NCI-H82 (cell line): Measurements from ENCODE around the gene TMED9.
"Not testable (repeated sequence)": the region's sequence is repeated elsewhere in the genome, so short reads cannot be mapped to it uniquely, and the experiment has no call there.

Source experiments
- DNase-seq: peaks from one replicate; lab custom pipeline; 2025; lab: John Stamatoyannopoulos, UW

Gene TMED9

GRCh38 chr5:177592010-177592834 lies at the start of gene TMED9:
Gene TMED9, plus strand, starts transcription at chr5:177592203. Its CDS starts 12 bp downstream, at chr5:177592215.
- DNase-seq, result peak; percentile 80

GRCh38 chr5:177542816-177543465 lies 49.1 kb upstream of the TMED9 start:
- DNase-seq, result peak; percentile 98

GRCh38 chr5:177545487-177546257 lies 46.3 kb upstream of the TMED9 start:
- no peak for DNase-seq

GRCh38 chr5:177546258-177546741 lies 45.7 kb upstream of the TMED9 start:
- peak; percentile 46 for DNase-seq

GRCh38 chr5:177547736-177548135 lies 44.3 kb upstream of the TMED9 start:
- DNase-seq, result no peak

- no peak for DNase-seq
Measured at GRCh38 chr5:177548495-177548894, 43.5 kb upstream of the TMED9 start.

GRCh38 chr5:177550122-177550521 lies 41.9 kb upstream of the TMED9 start:
- no peak for DNase-seq

- peak; percentile 25 for DNase-seq
Measured at GRCh38 chr5:177552839-177553455, 39.1 kb upstream of the TMED9 start.

GRCh38 chr5:177553671-177554429 lies 38.2 kb upstream of the TMED9 start:
- no peak for DNase-seq

GRCh38 chr5:177554474-177555111 lies 37.4 kb upstream of the TMED9 start, which contains the start of gene FAM193B:
Gene FAM193B, minus strand, starts transcription at chr5:177554563. Its CDS starts 105 bp downstream, at chr5:177554458.
- peak; percentile 94 for DNase-seq

GRCh38 chr5:177555228-177555627 lies 36.8 kb upstream of the TMED9 start:
- no peak for DNase-seq

- no peak for DNase-seq
Measured at GRCh38 chr5:177555665-177556064, 36.3 kb upstream of the TMED9 start.

GRCh38 chr5:177557041-177557647 lies 34.9 kb upstream of the TMED9 start:
- DNase-seq, result no peak

GRCh38 chr5:177557796-177558195 lies 34.2 kb upstream of the TMED9 start:
- no peak for DNase-seq

- DNase-seq, result not testable (repeated sequence)
Measured at GRCh38 chr5:177559446-177559941, 32.5 kb upstream of the TMED9 start.

- no peak for DNase-seq
Measured at GRCh38 chr5:177565046-177565445, 27.0 kb upstream of the TMED9 start.

GRCh38 chr5:177568326-177568725 lies 23.7 kb upstream of the TMED9 start:
- no peak for DNase-seq

GRCh38 chr5:177569894-177570293 lies 22.1 kb upstream of the TMED9 start:
- DNase-seq, result no peak

- no peak for DNase-seq
Measured at GRCh38 chr5:177575488-177575887, 16.5 kb upstream of the TMED9 start.

- DNase-seq, result peak; percentile 23
Measured at GRCh38 chr5:177576169-177576568, 15.8 kb upstream of the TMED9 start.
